ENCODE results near the gene SAMD11. TPM values are rescaled to one million over a fixed set of nuclear protein-coding genes. Genes with fewer than 3 reads are reported as not detected.

Gene SAMD11
- total RNA-seq, 4 donors from 2014 or later = not detected

- no peak for TF ChIP-seq CTCF (IDR thresholded peaks at IDR 0.05; ENCODE audit: low read depth)
These were observed 4.4 kb upstream of the SAMD11 start for GRCh38 chr1:919271-919872.

GRCh38 chr1:920010-920409 is 3.7 kb upstream of the SAMD11 start:
- TF ChIP-seq CTCF (IDR thresholded peaks at IDR 0.05; ENCODE audit: low read depth) = no peak

GRCh38 chr1:920521-920920 is 3.2 kb upstream of the SAMD11 start:
- TF ChIP-seq CTCF (IDR thresholded peaks at IDR 0.05; ENCODE audit: low read depth) = no peak

GRCh38 chr1:921011-921837 is 2.5 kb upstream of the SAMD11 start:
- TF ChIP-seq CTCF (IDR thresholded peaks at IDR 0.05; ENCODE audit: low read depth) = no peak

GRCh38 chr1:923991-924655 is 400 bp downstream of the SAMD11 start:
- no peak for TF ChIP-seq CTCF (IDR thresholded peaks at IDR 0.05; ENCODE audit: low read depth)

DNA sequence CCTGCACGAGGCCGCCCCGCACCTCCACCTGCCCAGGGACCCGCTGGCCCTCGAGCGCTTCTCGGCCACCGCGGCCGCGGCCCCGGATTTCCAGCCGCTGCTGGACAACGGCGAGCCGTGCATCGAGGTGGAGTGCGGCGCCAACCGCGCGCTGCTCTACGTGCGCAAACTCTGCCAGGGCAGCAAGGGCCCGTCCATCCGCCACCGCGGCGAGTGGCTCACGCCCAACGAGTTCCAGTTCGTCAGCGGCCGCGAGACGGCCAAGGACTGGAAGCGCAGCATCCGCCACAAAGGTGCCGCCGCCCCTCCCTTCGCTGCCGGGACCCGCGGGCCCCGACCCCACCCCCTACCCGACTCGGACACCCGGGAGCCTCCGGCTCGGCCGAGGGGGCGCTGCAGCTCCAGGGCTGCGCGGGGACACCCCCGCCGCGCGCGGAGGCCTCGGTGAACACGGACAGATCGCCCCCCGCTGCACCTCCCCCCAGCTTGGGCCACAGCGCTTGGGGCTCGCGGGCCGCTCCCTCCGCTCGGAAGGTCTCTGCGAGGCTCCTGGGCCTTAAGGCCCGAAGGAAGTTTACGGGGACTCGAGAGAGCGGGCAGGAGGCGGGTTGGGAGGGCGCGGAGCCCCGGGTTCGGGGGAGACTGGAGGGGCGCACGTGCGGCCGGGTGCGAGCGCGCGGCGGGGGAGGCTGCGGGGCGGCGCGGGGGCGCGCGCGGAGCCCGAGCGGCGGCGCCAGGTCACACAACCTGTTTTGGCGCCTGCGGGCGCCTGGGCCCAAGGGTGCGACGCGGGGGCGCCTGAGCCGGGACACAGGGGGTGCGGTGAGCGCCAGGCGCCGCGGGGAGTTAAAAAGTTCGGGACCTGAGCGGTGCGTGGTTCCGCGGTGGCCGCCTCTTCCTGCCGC is 1.2 kb downstream of the SAMD11 start:
- TF ChIP-seq CTCF (IDR thresholded peaks at IDR 0.05; ENCODE audit: low read depth) = no peak

All from subcutaneous adipose tissue (tissue), 4 donors.